H1 (cell line): ENCODE data around the gene EPB41L2. TPM values are rescaled to one million over a fixed set of nuclear protein-coding genes. Genes with fewer than 3 reads are reported as not detected.

Experiments
- CTCF ChIA-PET: fragments of 300-600 bp; sonication (Branson Sonifier 250); formaldehyde crosslinking; loops from one replicate; lab custom pipeline; 2021; ENCODE audit not compliant: partially characterized antibody; lab: Charles Lee
- POLR2A ChIA-PET: fragments of 300-600 bp; sonication (Branson Sonifier 250); formaldehyde crosslinking; loops from one replicate; lab custom pipeline; 2021; ENCODE audit warnings: inconsistent platforms; ENCODE audit not compliant: partially characterized antibody; lab: Charles Lee
- DNase-seq, 2 experiments: peaks; one replicate each; pipeline versions ENCODE4 v3.0.0 to v3.0.0-alpha.2; 2010 to 2022; ENCODE audit warnings: low spot score in 2 of 2, low read depth in 1 of 2, mixed read lengths in 1 of 2
- FAIRE-seq: peaks from 2 replicates; lab custom pipeline; 2011; peaks lifted over from hg19 to GRCh38; lab: Jason Lieb, UNC
- H2AFZ ChIP-seq: 2 replicates; pipeline ENCODE4 v1.8.1; 2012; ENCODE audit warnings: low read length, inconsistent platforms
- H2AK5ac ChIP-seq: 2 replicates; pipeline ENCODE4 v1.6.1; 2013; ENCODE audit warnings: low read depth, low read length
- H2BK120ac ChIP-seq: replicated peaks from 2 replicates; pipeline ENCODE3; 2013; ENCODE audit warnings: low read depth, low read length, inconsistent platforms
- H2BK12ac ChIP-seq: 2 replicates; pipeline ENCODE4 v1.6.1; 2013; ENCODE audit warnings: low read depth, low read length
- H2BK15ac ChIP-seq: 2 replicates; pipeline ENCODE4 v1.6.1; 2013; ENCODE audit warnings: low read length
- H2BK20ac ChIP-seq: 2 replicates; pipeline ENCODE4 v1.6.1; 2013; ENCODE audit warnings: low read length
- H2BK5ac ChIP-seq: 2 replicates; pipeline ENCODE4 v1.6.1; 2013; ENCODE audit warnings: low read depth, low read length
- H3K14ac ChIP-seq: 2 replicates; pipeline ENCODE4 v1.6.1; 2013; ENCODE audit warnings: inconsistent platforms; ENCODE audit not compliant: insufficient read length
- H3K18ac ChIP-seq: 2 replicates; pipeline ENCODE4 v1.6.1; 2013; ENCODE audit warnings: low read length; ENCODE audit errors: extremely low read depth
- H3K23ac ChIP-seq: 2 replicates; pipeline ENCODE4 v1.6.1; 2013; ENCODE audit warnings: inconsistent platforms; ENCODE audit not compliant: insufficient read length
- H3K23me2 ChIP-seq: 2 replicates; pipeline ENCODE4 v1.6.1; 2013; ENCODE audit warnings: low read depth, low read length
- H3K27ac ChIP-seq: 2 replicates; pipeline ENCODE4 v1.6.1; 2011; ENCODE audit warnings: low read depth, low read length, inconsistent platforms
- H3K27me3 ChIP-seq, 4 experiments: replicated peaks in 1 of 4; 1 replicate in 1 of 4; 2 replicates in 3 of 4; pipeline versions ENCODE4 v1.6.1 to v1.8.1; 2011 to 2013; ENCODE audit warnings: low read length in 3 of 4, mild to moderate bottlenecking in 3 of 4, inconsistent platforms in 2 of 4, mixed read lengths in 2 of 4, moderate library complexity in 1 of 4; ENCODE audit not compliant: control insufficient read depth in 3 of 4, insufficient read depth in 3 of 4; ENCODE audit errors: extremely low read depth in 1 of 4
- H3K36me3 ChIP-seq, 4 experiments: 2 replicates each; pipeline versions ENCODE4 v1.6.1 to v1.8.1; 2011 to 2013; ENCODE audit warnings: mild to moderate bottlenecking in 4 of 4, low read length in 3 of 4, moderate library complexity in 2 of 4, control low read depth in 1 of 4, inconsistent platforms in 1 of 4; ENCODE audit not compliant: insufficient read depth in 4 of 4, control insufficient read depth in 2 of 4
- H3K4ac ChIP-seq: replicated peaks from 2 replicates; pipeline ENCODE3; 2013; ENCODE audit warnings: low read length, low read depth, mixed read lengths, inconsistent platforms; ENCODE audit not compliant: insufficient read length
- H3K4me1 ChIP-seq, 4 experiments: replicated peaks in 1 of 4; 1 replicate in 1 of 4; 2 replicates in 3 of 4; pipeline versions ENCODE4 v1.6.1 to v1.8.1; 2011 to 2013; ENCODE audit warnings: low read length in 3 of 4, inconsistent platforms in 2 of 4, mixed read lengths in 1 of 4; ENCODE audit not compliant: insufficient read depth in 4 of 4, control insufficient read depth in 3 of 4
- H3K4me2 ChIP-seq, 2 experiments: 2 replicates each; pipeline versions ENCODE4 v1.6.1 to v1.8.1; 2011 to 2013; ENCODE audit warnings: low read depth in 2 of 2, low read length in 2 of 2, control low read depth in 1 of 2, inconsistent platforms in 1 of 2, mild to moderate bottlenecking in 1 of 2; ENCODE audit not compliant: insufficient read depth in 1 of 2
- H3K4me3 ChIP-seq, 4 experiments: fragments of 200-600, 300-600 bp in 1 of 4; sonication (generic), shearing (Covaris generic), sonication (Bioruptor Twin) in 1 of 4; 2 replicates each; pipeline versions ENCODE4 v1.5.1 to v1.8.1; 2011 to 2016; ENCODE audit warnings: low read length in 4 of 4, low read depth in 3 of 4, control low read depth in 2 of 4, inconsistent platforms in 2 of 4, mild to moderate bottlenecking in 2 of 4, mixed read lengths in 1 of 4, moderate library complexity in 1 of 4; ENCODE audit not compliant: insufficient read depth in 2 of 4; ENCODE audit errors: extremely low read depth in 1 of 4
- H3K56ac ChIP-seq: replicated peaks from 2 replicates; pipeline ENCODE3; 2013; ENCODE audit warnings: low read depth, mild to moderate bottlenecking, mixed read lengths, low read length, inconsistent platforms; ENCODE audit not compliant: insufficient read length
- H3K79me1 ChIP-seq: 2 replicates; pipeline ENCODE4 v1.6.1; 2013; ENCODE audit warnings: low read depth, low read length, control low read depth
- H3K79me2 ChIP-seq, 2 experiments: 2 replicates each; pipeline versions ENCODE4 v1.6.1 to v1.8.1; 2012 to 2013; ENCODE audit warnings: low read length in 2 of 2, mild to moderate bottlenecking in 2 of 2, inconsistent platforms in 1 of 2; ENCODE audit not compliant: insufficient read depth in 2 of 2, control insufficient read depth in 1 of 2
- H3K9ac ChIP-seq, 4 experiments: replicated peaks in 1 of 4; 1 replicate in 1 of 4; 2 replicates in 3 of 4; pipeline versions ENCODE4 v1.6.1 to v1.8.1; 2011 to 2013; ENCODE audit warnings: low read depth in 3 of 4, low read length in 3 of 4, control low read depth in 2 of 4, mild to moderate bottlenecking in 2 of 4, moderate library complexity in 2 of 4, inconsistent platforms in 1 of 4; ENCODE audit errors: extremely low read depth in 1 of 4
- H3K9me3 ChIP-seq, 2 experiments: 2 replicates each; pipeline versions ENCODE4 v1.6.1 to v1.8.1; 2012 to 2013; ENCODE audit warnings: mild to moderate bottlenecking in 2 of 2, moderate library complexity in 2 of 2, control low read depth in 1 of 2, inconsistent platforms in 1 of 2, low read depth in 1 of 2, low read length in 1 of 2, mixed read lengths in 1 of 2; ENCODE audit not compliant: insufficient read depth in 2 of 2
- H4K20me1 ChIP-seq, 2 experiments: replicated peaks in 1 of 2; 2 replicates each; pipeline versions ENCODE3 to v1.8.1; 2011 to 2013; ENCODE audit warnings: inconsistent platforms in 2 of 2, low read length in 2 of 2, mild to moderate bottlenecking in 1 of 2; ENCODE audit not compliant: insufficient read depth in 2 of 2, control insufficient read depth in 1 of 2
- H4K5ac ChIP-seq: 2 replicates; pipeline ENCODE4 v1.6.1; 2013; ENCODE audit warnings: low read length, low read depth, mixed read lengths, inconsistent platforms; ENCODE audit not compliant: insufficient read length
- H4K8ac ChIP-seq: 2 replicates; pipeline ENCODE4 v1.8.0; 2013; ENCODE audit warnings: mild to moderate bottlenecking, moderate library complexity, low read length, inconsistent platforms; ENCODE audit not compliant: insufficient read depth; ENCODE audit errors: extremely low read depth
- H4K91ac ChIP-seq: replicated peaks from 2 replicates; pipeline ENCODE3; 2013; ENCODE audit warnings: low read length, mixed read lengths, inconsistent platforms; ENCODE audit not compliant: insufficient read length
- ATF2 ChIP-seq: IDR thresholded peaks from 2 replicates; pipeline ENCODE4 v1.6.1; 2012; ENCODE audit warnings: low read length, inconsistent platforms
- CBX5 ChIP-seq: fragments of 300-800, 300-1000 bp; sonication (generic); IDR thresholded peaks from 2 replicates; pipeline ENCODE4 v1.7.1; 2016; ENCODE audit warnings: antibody characterized with exemption, low read length, low read depth
- CREB1 ChIP-seq: IDR thresholded peaks from 2 replicates; pipeline ENCODE4 v1.6.1; 2012; ENCODE audit warnings: inconsistent platforms
- EZH2 ChIP-seq: fragments of 200-600 bp; sonication (generic); IDR thresholded peaks from 2 replicates; pipeline ENCODE4 v1.7.1; 2012; ENCODE audit warnings: low read depth, mild to moderate bottlenecking, moderate library complexity, low read length, inconsistent platforms; ENCODE audit not compliant: severe bottlenecking
- FOSL1 ChIP-seq: IDR thresholded peaks from 2 replicates; pipeline ENCODE4 v1.6.1; 2011; ENCODE audit warnings: mild to moderate bottlenecking, low read depth, low read length, moderate library complexity; ENCODE audit not compliant: insufficient read depth
- GABPA ChIP-seq: IDR thresholded peaks from 2 replicates; pipeline ENCODE4 v1.6.1; 2011; ENCODE audit warnings: mild to moderate bottlenecking, low read length, moderate library complexity, borderline replicate concordance; ENCODE audit not compliant: insufficient read depth
- GTF2F1 ChIP-seq: IDR thresholded peaks from 2 replicates; pipeline ENCODE4 v1.6.1; 2012; ENCODE audit warnings: low read depth, low read length, improper control_type of control experiment, borderline replicate concordance
- PHF8 ChIP-seq: fragments of 200-600 bp; sonication (generic); conservative IDR thresholded peaks from 2 replicates; pipeline ENCODE4 v1.7.1; 2012; ENCODE audit warnings: low read depth, mild to moderate bottlenecking, inconsistent platforms, low read length, moderate library complexity
- RBBP5 ChIP-seq: IDR thresholded peaks from 2 replicates; pipeline ENCODE4 v1.7.1; 2012; ENCODE audit warnings: low read depth, mild to moderate bottlenecking, inconsistent platforms, low read length, moderate library complexity, borderline replicate concordance
- ZNF274 ChIP-seq: IDR thresholded peaks from 2 replicates; pipeline ENCODE4 v1.7.0; 2012; ENCODE audit warnings: low read length, borderline replicate concordance; ENCODE audit errors: extremely low read depth
- WGBS, 2 experiments: shearing (Covaris generic) in 1 of 2; methylation state at CpG; one replicate each; pipeline versions ENCODE4 v1.1.6 to v1.1.7; 2013 to 2015; ENCODE audit warnings: low lambda C conversion rate in 2 of 2, mixed read lengths in 2 of 2, inconsistent platforms in 1 of 2, low coverage in 1 of 2, missing lambda C conversion rate in 1 of 2; ENCODE audit not compliant: insufficient replicate concordance in 2 of 2, insufficient coverage in 1 of 2, insufficient read length in 1 of 2; ENCODE audit errors: extremely low coverage in 1 of 2, missing lambda C conversion rate in 1 of 2; 5-methylcytosine and 5-hydroxymethylcytosine counted together
- polyA plus RNA-seq, 7 experiments: library from polyadenylated mRNA; depleted of rRNA in 3 of 7; stranded (reverse) in 5 of 7; unstranded in 2 of 7; fragments of >200 nt in 5 of 7; fragments of 200-250 nt in 2 of 7; gene quantifications; 1 replicate in 5 of 7; 2 replicates in 1 of 7; 4 replicates in 1 of 7; pipeline versions ENCODE4 v1.2.1 to v1.2.3, GENCODE V29; 2011 to 2013; ENCODE audit warnings: missing spikeins in 2 of 7, mixed read lengths in 2 of 7
- total RNA-seq: library from RNA; stranded (reverse); fragmentation: NEBNext Ultra II Directional; extraction: Animal tissue kit (Norgen Biotek cat#: 25700); gene quantifications from 2 replicates; pipeline ENCODE4 v1.2.1, GENCODE V29; 2021

Gene EPB41L2
- total and polyA plus RNA-seq, 2 of the 8 experiments (the other 6 are each of a cell fraction or from before 2014, with no cell fraction given): 22.5 to 123 TPM

GRCh38 chr6:130922922-130923321 is 140.1 kb downstream of the EPB41L2 start:
- no peak for FAIRE-seq
- TF ChIP-seq FOSL1 (no peak), EZH2 (no peak), ATF2 (no peak), GABPA (no peak), CBX5 (no peak), ZNF274 (no peak), PHF8 (no peak), CREB1 (no peak), GTF2F1 (no peak), RBBP5 (no peak)
- no peaks in the 10 kb centered on the region for H3K9me3 ChIP-seq
- 84% methylated on average over 3 of the region's 3 CpGs; no CpG with 5 or more reads in 1 of the 2 experiments for WGBS, 2 experiments
- no peak overlapping the region for H3K18ac ChIP-seq
- H3K14ac ChIP-seq: no peak overlapping the region
- H2AFZ ChIP-seq: no peak overlapping the region
- no peak overlapping the region for H3K56ac ChIP-seq
- H2BK120ac ChIP-seq: no peak overlapping the region
- no peaks in the 10 kb centered on the region; the same call in 1 of the 2 replicates for H3K79me1 ChIP-seq
- POLR2A ChIA-PET: no interaction called here
- H4K91ac ChIP-seq: no peak overlapping the region
- no peaks in the 10 kb centered on the region for H3K4me1 ChIP-seq
- H3K23me2 ChIP-seq: no peaks in the 10 kb centered on the region
- no peak overlapping the region for H3K9ac ChIP-seq
- H2BK5ac ChIP-seq: no peak overlapping the region
- H2BK12ac ChIP-seq: no peak overlapping the region
- H3K79me2 ChIP-seq: no peaks in the 10 kb centered on the region
- no peak overlapping the region for H3K23ac ChIP-seq
- peaks cover 0 to 3% of the 10 kb centered on the region in 2 experiments for H4K20me1 ChIP-seq
- H4K5ac ChIP-seq: no peak overlapping the region
- no peak overlapping the region for H3K4me2 ChIP-seq
- no peaks in the 10 kb centered on the region; a peak in 1 of 8 replicates for H3K36me3 ChIP-seq
- CTCF ChIA-PET: no interaction called here
- no peak overlapping the region for H2BK15ac ChIP-seq
- no peak for DNase-seq
- no peaks in the 10 kb centered on the region for H3K27me3 ChIP-seq
- no peak overlapping the region for H3K4me3 ChIP-seq
- no peak overlapping the region for H2AK5ac ChIP-seq
- H3K27ac ChIP-seq: no peak overlapping the region
- H4K8ac ChIP-seq: no peak overlapping the region
- H3K4ac ChIP-seq: no peak overlapping the region
- no peak overlapping the region for H2BK20ac ChIP-seq
